ENCODE results near the gene LAP3. TPM values are rescaled to one million over a fixed set of nuclear protein-coding genes. Genes with fewer than 3 reads are reported as not detected.

The LAP3 gene
- total RNA-seq, 1 donor from 2014 or later: 44.1 TPM

DNA sequence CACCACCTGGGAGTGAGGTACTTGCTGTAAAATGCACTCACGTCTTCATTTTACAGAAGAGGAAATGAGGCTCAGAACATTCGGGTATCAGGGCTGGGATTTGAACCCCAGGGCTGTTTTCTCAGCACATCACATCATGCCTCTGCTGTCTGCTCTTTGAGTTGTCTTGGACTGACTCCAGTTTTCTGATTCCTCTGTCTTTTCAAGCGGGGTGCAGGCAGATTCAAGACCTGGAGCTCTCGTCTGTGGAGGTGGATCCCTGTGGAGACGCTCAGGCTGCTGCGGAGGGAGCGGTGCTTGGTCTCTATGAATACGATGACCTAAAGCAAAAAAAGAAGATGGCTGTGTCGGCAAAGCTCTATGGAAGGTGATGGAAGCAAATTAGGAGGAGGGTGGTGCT lies 6.3 kb downstream of the LAP3 start:
- H3K4me1 Mint-ChIP-seq (ENCODE audit: unreplicated experiment): peaks cover 17% of the 10 kb centered on the region
- H3K27ac Mint-ChIP-seq (ENCODE audit: unreplicated experiment): no peak overlapping the region
- peaks cover 26% of the 10 kb centered on the region for H3K36me3 Mint-ChIP-seq (ENCODE audit: unreplicated experiment)
- H3K4me3 Mint-ChIP-seq (ENCODE audit: unreplicated experiment): no peak overlapping the region
- H3K9me3 Mint-ChIP-seq (ENCODE audit: unreplicated experiment): no peaks in the 10 kb centered on the region
- TF ChIP-seq, protein P1, sequence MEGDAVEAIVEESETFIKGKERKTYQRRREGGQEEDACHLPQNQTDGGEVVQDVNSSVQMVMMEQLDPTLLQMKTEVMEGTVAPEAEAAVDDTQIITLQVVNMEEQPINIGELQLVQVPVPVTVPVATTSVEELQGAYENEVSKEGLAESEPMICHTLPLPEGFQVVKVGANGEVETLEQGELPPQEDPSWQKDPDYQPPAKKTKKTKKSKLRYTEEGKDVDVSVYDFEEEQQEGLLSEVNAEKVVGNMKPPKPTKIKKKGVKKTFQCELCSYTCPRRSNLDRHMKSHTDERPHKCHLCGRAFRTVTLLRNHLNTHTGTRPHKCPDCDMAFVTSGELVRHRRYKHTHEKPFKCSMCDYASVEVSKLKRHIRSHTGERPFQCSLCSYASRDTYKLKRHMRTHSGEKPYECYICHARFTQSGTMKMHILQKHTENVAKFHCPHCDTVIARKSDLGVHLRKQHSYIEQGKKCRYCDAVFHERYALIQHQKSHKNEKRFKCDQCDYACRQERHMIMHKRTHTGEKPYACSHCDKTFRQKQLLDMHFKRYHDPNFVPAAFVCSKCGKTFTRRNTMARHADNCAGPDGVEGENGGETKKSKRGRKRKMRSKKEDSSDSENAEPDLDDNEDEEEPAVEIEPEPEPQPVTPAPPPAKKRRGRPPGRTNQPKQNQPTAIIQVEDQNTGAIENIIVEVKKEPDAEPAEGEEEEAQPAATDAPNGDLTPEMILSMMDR (IDR thresholded peaks at IDR 0.05): no peak
- no peak for DNase-seq (ENCODE audit: extremely low spot score, unreplicated experiment)
- H3K27me3 Mint-ChIP-seq (ENCODE audit: unreplicated experiment): no peaks in the 10 kb centered on the region

DNA sequence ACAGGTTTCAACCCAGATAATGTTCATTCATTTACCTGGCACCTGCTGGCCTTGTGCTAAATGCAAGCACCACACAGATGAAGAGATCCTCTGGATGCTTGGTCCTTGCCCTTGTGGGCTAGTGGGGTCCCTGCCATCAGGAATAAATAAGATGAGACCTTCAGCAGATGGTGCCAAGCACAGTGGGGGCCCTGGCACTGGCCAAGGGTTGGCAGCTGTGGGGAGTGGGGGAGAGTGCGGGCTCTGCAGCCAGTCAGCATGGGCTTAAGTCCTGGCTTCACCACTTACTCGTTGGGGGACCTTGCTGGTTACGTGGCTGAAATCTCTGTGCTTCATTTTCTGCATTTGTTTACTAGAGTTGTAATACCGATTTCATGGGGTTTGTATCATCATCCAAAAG lies 6.9 kb downstream of the LAP3 start:
- TF ChIP-seq, protein P1 (IDR thresholded peaks at IDR 0.05): no peak
- peaks cover 10% of the 10 kb centered on the region for H3K4me1 Mint-ChIP-seq (ENCODE audit: unreplicated experiment)
- H3K27me3 Mint-ChIP-seq (ENCODE audit: unreplicated experiment): no peaks in the 10 kb centered on the region
- no peak for DNase-seq (ENCODE audit: extremely low spot score, unreplicated experiment)
- H3K36me3 Mint-ChIP-seq (ENCODE audit: unreplicated experiment): peaks cover 26% of the 10 kb centered on the region
- H3K4me3 Mint-ChIP-seq (ENCODE audit: unreplicated experiment): no peak overlapping the region
- no peaks in the 10 kb centered on the region for H3K9me3 Mint-ChIP-seq (ENCODE audit: unreplicated experiment)
- no peak overlapping the region for H3K27ac Mint-ChIP-seq (ENCODE audit: unreplicated experiment)

DNA sequence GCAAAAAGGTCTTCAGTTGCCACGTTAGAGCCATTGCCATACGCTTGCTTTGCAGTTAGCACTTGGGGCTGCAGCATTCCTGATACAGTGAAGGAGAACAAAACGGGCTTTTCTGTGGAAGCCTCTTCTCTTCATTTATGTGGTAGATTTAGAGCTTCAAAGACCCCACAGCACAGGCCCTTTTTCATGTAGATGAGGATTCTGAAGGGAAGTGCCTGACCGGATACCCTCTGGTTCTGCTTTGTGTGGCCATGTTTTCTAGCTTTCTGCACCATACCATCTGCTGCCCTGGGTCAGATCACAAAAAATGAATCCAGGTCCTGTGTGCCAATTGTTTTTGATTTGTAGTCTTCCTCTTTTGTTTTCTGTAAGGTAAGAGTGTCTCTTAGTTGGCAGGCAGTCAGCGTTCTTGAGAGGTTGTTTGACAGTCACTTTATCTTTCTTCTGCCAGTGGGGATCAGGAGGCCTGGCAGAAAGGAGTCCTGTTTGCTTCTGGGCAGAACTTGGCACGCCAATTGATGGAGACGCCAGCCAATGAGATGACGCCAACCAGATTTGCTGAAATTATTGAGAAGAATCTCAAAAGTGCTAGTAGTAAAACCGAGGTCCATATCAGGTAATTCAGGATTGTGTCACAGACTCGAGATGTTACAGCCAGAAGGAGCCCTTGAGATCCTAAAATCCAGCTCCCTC lies 7.7 kb downstream of the LAP3 start:
- H3K27me3 Mint-ChIP-seq (ENCODE audit: unreplicated experiment): no peaks in the 10 kb centered on the region

DNA sequence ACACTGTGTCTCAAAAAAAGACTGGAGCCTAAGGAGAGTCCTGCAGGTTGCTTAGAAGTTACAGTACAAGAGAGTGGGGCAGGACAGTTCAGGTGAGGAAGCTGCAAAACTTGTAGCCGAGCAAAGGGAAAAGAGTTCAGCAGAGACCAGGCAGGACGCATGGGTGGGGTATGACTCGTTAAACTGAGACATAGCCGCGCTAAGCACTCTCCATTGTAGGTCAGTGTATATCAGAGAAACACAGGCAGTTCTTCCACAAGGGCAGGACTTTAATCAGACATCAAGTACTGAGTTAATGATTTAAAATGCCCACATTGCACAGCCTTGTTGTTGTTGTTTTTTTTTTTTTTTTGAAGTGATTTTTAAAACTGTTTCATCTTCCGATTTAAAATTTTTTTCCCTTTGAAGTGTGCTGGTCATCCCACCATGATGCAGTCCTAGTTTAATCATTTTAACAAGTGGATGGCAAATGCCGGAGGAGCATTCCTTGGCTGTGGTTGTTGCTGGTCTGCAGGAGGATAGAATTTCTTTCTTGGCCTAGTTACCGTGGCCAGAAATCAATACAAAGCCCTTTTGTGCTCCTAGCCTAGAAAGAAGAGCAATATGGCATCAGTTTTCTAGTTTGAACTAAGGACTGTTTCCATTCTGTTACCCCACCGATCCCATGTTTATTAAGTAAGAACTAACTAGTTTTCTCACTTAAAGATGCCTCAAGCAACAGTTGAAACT lies 10.3 kb downstream of the LAP3 start:
- Mint-ChIP-seq H3K36me3 (ENCODE audit: unreplicated experiment) (peaks cover 37% of the 10 kb centered on the region), H3K4me1 (ENCODE audit: unreplicated experiment) (no peaks in the 10 kb centered on the region), H3K27me3 (ENCODE audit: unreplicated experiment) (no peaks in the 10 kb centered on the region), H3K4me3 (ENCODE audit: unreplicated experiment) (no peak overlapping the region), H3K27ac (ENCODE audit: unreplicated experiment) (no peak overlapping the region), H3K9me3 (ENCODE audit: unreplicated experiment) (no peaks in the 10 kb centered on the region)
- TF ChIP-seq, protein P1 (IDR thresholded peaks at IDR 0.05): no peak
- no peak for DNase-seq (ENCODE audit: extremely low spot score, unreplicated experiment)

More for the DNA sequence above, 7.7 kb downstream of the LAP3 start:
- Mint-ChIP-seq H3K4me3 (ENCODE audit: unreplicated experiment) (no peak overlapping the region), H3K36me3 (ENCODE audit: unreplicated experiment) (peaks cover 29% of the 10 kb centered on the region), H3K9me3 (ENCODE audit: unreplicated experiment) (no peaks in the 10 kb centered on the region), H3K27ac (ENCODE audit: unreplicated experiment) (no peak overlapping the region), H3K4me1 (ENCODE audit: unreplicated experiment) (peaks cover 6% of the 10 kb centered on the region)
- no peak for DNase-seq (ENCODE audit: extremely low spot score, unreplicated experiment)
- TF ChIP-seq, protein P1 (IDR thresholded peaks at IDR 0.05): no peak

DNA sequence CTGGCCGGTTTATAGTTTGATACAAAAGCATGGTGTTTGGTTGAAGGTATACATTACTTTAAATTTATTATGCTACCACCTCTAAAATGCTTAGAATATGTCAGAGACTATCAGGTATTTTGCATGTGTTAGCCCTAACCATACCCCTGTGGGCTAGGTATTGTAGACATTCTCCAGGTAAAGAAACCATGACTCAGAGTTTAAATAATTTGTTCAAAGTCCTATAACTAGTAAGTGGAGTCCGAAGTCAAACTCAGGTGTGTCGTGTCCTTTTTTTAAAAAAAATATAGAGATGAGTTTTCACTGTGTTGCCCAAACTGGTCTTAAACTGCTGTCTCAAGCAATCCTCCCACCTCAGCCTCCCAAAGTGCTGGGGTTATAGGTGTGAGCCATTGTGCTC lies 12.4 kb downstream of the LAP3 start:
- no peaks in the 10 kb centered on the region for H3K4me1 Mint-ChIP-seq (ENCODE audit: unreplicated experiment)
- peaks cover 35% of the 10 kb centered on the region for H3K36me3 Mint-ChIP-seq (ENCODE audit: unreplicated experiment)
- TF ChIP-seq, protein P1 (IDR thresholded peaks at IDR 0.05): no peak
- H3K27ac Mint-ChIP-seq (ENCODE audit: unreplicated experiment): no peak overlapping the region
- no peak overlapping the region for H3K4me3 Mint-ChIP-seq (ENCODE audit: unreplicated experiment)
- no peak for DNase-seq (ENCODE audit: extremely low spot score, unreplicated experiment)
- no peaks in the 10 kb centered on the region for H3K27me3 Mint-ChIP-seq (ENCODE audit: unreplicated experiment)
- no peaks in the 10 kb centered on the region for H3K9me3 Mint-ChIP-seq (ENCODE audit: unreplicated experiment)
